Suprapubic skin (tissue), 4 donors: ENCODE measurements around the gene SH3BGRL2.

Source experiments
- POLR2A ChIP-seq, 2 donors: fragments of 450-650 bp; IDR thresholded peaks; one replicate each; pipeline ENCODE4 v1.6.1; 2017; ENCODE audit warnings: antibody characterized with exemption in 2 of 2, mild to moderate bottlenecking in 2 of 2, moderate library complexity in 2 of 2
- POLR2AphosphoS5 ChIP-seq, 3 donors: sonication (generic); formaldehyde crosslinking; IDR thresholded peaks; one replicate each; pipeline ENCODE4 v1.6.1; 2017; ENCODE audit warnings: antibody characterized with exemption in 3 of 3
- TF ChIP-seq, protein P1 (sequence below), 2 donors: fragments of 200-600 bp in 1 of 2; fragments of 450-650 bp in 1 of 2; sonication (generic) in 1 of 2; IDR thresholded peaks; one replicate each; pipeline ENCODE4 v1.5.1; 2016 to 2019; ENCODE audit warnings: antibody characterized with exemption in 2 of 2, mild to moderate bottlenecking in 1 of 2, moderate library complexity in 1 of 2

DNA sequence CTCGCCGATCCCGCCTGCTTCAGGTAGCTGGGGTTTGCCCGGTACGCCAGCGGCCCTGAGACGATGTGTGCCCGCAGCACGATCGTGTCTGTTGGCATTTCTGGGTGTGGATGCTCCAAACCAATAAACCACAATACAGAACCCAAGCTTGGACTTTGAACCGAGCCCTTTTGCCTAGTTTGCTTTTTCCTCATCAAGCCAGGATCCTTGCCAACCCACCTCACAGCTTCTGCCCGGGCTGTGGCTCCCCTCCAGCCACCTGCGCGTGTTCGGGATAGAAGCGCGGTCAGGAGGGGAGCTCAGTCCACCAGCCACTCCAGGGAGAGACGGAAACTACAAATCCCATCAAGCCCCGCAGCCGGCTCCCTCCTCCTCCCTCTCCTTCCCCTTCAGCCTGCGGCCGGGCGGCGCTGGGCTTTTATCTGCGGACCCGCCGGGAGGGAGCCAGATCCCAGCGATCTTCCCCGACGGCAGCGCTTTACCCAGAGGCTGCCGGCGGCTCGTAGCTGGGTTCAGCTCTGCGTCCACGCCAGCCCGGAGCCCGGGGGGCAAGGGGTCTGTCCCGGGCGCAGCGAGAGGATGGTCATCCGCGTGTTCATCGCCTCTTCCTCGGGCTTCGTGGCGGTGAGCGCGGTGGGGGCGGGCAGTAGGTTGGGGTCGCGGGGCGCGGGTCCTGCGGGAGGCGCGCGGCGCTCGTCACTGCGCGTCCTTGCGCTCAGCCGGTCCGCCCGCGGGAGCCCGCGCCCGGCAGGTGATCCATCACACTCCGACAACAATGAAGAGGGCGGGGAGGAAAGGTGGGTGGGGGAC, at the start of gene SH3BGRL2:
- TF ChIP-seq POLR2A (IDR thresholded peaks at IDR 0.05): no peak
- TF ChIP-seq, protein P1, sequence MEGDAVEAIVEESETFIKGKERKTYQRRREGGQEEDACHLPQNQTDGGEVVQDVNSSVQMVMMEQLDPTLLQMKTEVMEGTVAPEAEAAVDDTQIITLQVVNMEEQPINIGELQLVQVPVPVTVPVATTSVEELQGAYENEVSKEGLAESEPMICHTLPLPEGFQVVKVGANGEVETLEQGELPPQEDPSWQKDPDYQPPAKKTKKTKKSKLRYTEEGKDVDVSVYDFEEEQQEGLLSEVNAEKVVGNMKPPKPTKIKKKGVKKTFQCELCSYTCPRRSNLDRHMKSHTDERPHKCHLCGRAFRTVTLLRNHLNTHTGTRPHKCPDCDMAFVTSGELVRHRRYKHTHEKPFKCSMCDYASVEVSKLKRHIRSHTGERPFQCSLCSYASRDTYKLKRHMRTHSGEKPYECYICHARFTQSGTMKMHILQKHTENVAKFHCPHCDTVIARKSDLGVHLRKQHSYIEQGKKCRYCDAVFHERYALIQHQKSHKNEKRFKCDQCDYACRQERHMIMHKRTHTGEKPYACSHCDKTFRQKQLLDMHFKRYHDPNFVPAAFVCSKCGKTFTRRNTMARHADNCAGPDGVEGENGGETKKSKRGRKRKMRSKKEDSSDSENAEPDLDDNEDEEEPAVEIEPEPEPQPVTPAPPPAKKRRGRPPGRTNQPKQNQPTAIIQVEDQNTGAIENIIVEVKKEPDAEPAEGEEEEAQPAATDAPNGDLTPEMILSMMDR (IDR thresholded peaks at IDR 0.05): no peak
- TF ChIP-seq POLR2AphosphoS5 (IDR thresholded peaks at IDR 0.05): no peak
